B cell (primary cell): ENCODE data around the gene ATF1. TPM values are rescaled to one million over a fixed set of nuclear protein-coding genes. Genes with fewer than 3 reads are reported as not detected.

Source experiments
- ATAC-seq: fragments of 200-7000 bp; cut with Tn5 transposase; one replicate; pipeline ENCODE4 v1.10.0; 2021; ENCODE audit warnings: low read depth, mild to moderate bottlenecking, moderate number of reproducible peaks, moderate library complexity
- CTCF ChIA-PET: fragments of 350-600 bp; sonication (Branson Sonifier 250); formaldehyde crosslinking; loops from one replicate; lab custom pipeline; 2021; ENCODE audit warnings: antibody characterized with exemption, inconsistent platforms; lab: Charles Lee
- POLR2A ChIA-PET: fragments of 350-600 bp; sonication (Branson Sonifier 250); formaldehyde crosslinking; loops from one replicate; lab custom pipeline; 2021; ENCODE audit warnings: antibody characterized with exemption; lab: Charles Lee
- DNase-seq: peaks from one replicate; pipeline ENCODE4 v3.0.0; 2013
- H2AFZ ChIP-seq: 2 replicates; pipeline ENCODE4 v1.6.1; 2012; ENCODE audit warnings: mild to moderate bottlenecking, low read depth, low read length; ENCODE audit not compliant: insufficient read depth, poor library complexity, severe bottlenecking
- H3K27ac ChIP-seq, 2 donors: 1 replicate in 1 of 2; 2 replicates in 1 of 2; pipeline ENCODE4 v1.5.1; 2012 to 2013; ENCODE audit warnings: low read length in 2 of 2, mild to moderate bottlenecking in 2 of 2, moderate library complexity in 1 of 2
- H3K27me3 ChIP-seq, 4 experiments: fragments of 200-600 bp in 1 of 4; sonication (generic) in 1 of 4; replicated peaks in 1 of 4; 1 replicate in 2 of 4; 2 replicates in 2 of 4; pipeline versions ENCODE4 v1.6.1 to v1.7.0; 2013 to 2016; ENCODE audit warnings: low read length in 3 of 4, mild to moderate bottlenecking in 2 of 4, mixed read lengths in 1 of 4, moderate library complexity in 1 of 4; ENCODE audit not compliant: insufficient read depth in 4 of 4, control insufficient read depth in 3 of 4; ENCODE audit errors: control extremely low read depth in 1 of 4
- H3K36me3 ChIP-seq, 2 experiments: replicated peaks in 1 of 2; 1 replicate in 1 of 2; 2 replicates in 1 of 2; pipeline versions ENCODE4 v1.6.1 to v1.7.1; 2013; ENCODE audit warnings: low read length in 1 of 2; ENCODE audit not compliant: insufficient read depth in 2 of 2, control insufficient read depth in 1 of 2; ENCODE audit errors: control extremely low read depth in 1 of 2, extremely low read depth in 1 of 2
- H3K4me1 ChIP-seq, 2 donors: fragments of 200-600 bp in 1 of 2; sonication (generic) in 1 of 2; 1 replicate in 1 of 2; 2 replicates in 1 of 2; pipeline versions ENCODE4 v1.5.1 to v1.6.1; 2013 to 2017; ENCODE audit warnings: low read length in 2 of 2; ENCODE audit not compliant: control insufficient read depth in 2 of 2, insufficient read depth in 2 of 2
- H3K4me2 ChIP-seq: replicated peaks from 2 replicates; pipeline ENCODE3; 2012; ENCODE audit warnings: mild to moderate bottlenecking, low read depth, low read length; ENCODE audit not compliant: poor library complexity, severe bottlenecking
- H3K4me3 ChIP-seq, 5 experiments: fragments of 200-600 bp in 1 of 5; sonication (generic) in 1 of 5; 1 replicate in 3 of 5; 2 replicates in 2 of 5; pipeline versions ENCODE4 v1.5.1 to v1.7.0; 2011 to 2016; ENCODE audit warnings: low read length in 4 of 5, mild to moderate bottlenecking in 4 of 5, low read depth in 2 of 5, control low read depth in 1 of 5, moderate library complexity in 1 of 5; ENCODE audit not compliant: insufficient read depth in 1 of 5; ENCODE audit errors: control extremely low read depth in 1 of 5, extremely low read depth in 1 of 5
- H3K79me2 ChIP-seq: fragments of 200-600 bp; sonication (generic); one replicate; pipeline ENCODE4 v1.6.0; 2016; ENCODE audit warnings: low read length; ENCODE audit not compliant: control insufficient read depth, insufficient read depth
- H3K9ac ChIP-seq: fragments of 200-600 bp; sonication (generic); 2 replicates; pipeline ENCODE4 v1.6.1; 2017; ENCODE audit warnings: mild to moderate bottlenecking, low read length, moderate library complexity
- H3K9me3 ChIP-seq, 3 donors: one replicate each; pipeline versions ENCODE4 v1.6.1 to v1.7.1; 2013; ENCODE audit warnings: low read length in 2 of 3; ENCODE audit not compliant: control insufficient read depth in 2 of 3, insufficient read depth in 1 of 3; ENCODE audit errors: control extremely low read depth in 1 of 3
- H4K20me1 ChIP-seq: 2 replicates; pipeline ENCODE4 v1.6.0; 2012; ENCODE audit warnings: mild to moderate bottlenecking, low read length; ENCODE audit not compliant: insufficient read depth, control insufficient read depth, poor library complexity, severe bottlenecking
- H3K27ac Mint-ChIP-seq: one replicate; pipeline ENCODE4 v1.8.0; 2021; ENCODE audit warnings: mixed read lengths
- H3K27me3 Mint-ChIP-seq: one replicate; pipeline ENCODE4 v1.8.0; 2021; ENCODE audit warnings: mixed read lengths
- H3K4me1 Mint-ChIP-seq: one replicate; pipeline ENCODE4 v1.8.0; 2021; ENCODE audit warnings: mixed read lengths
- H3K4me3 Mint-ChIP-seq: one replicate; pipeline ENCODE4 v1.8.0; 2021; ENCODE audit warnings: mixed read lengths
- H3K9me3 Mint-ChIP-seq: one replicate; pipeline ENCODE4 v1.8.0; 2022; ENCODE audit warnings: mixed read lengths; ENCODE audit not compliant: insufficient read depth
- CTCF ChIP-seq: fragments of 200-600 bp; IDR thresholded peaks from one replicate; pipeline ENCODE4 v1.8.0; 2022; ENCODE audit warnings: antibody characterized with exemption, mild to moderate bottlenecking
- EZH2 ChIP-seq: IDR thresholded peaks from 2 replicates; pipeline ENCODE4 v1.6.1; 2012; ENCODE audit warnings: borderline replicate concordance, low read depth, mild to moderate bottlenecking, moderate library complexity, low read length; ENCODE audit not compliant: insufficient read depth, poor library complexity, severe bottlenecking
- WGBS: methylation state at CpG from one replicate; pipeline ENCODE4 v1.1.5; 2013; ENCODE audit warnings: missing lambda C conversion rate; ENCODE audit not compliant: insufficient coverage; 5-methylcytosine and 5-hydroxymethylcytosine counted together
- intact Hi-C: fragments of 100-400 bp; cut with micrococcal nuclease; formaldehyde crosslinking; loops from one replicate; pipeline ENCODE4 v1.10.0; 2022
- polyA plus RNA-seq: library from polyadenylated mRNA; depleted of rRNA; stranded (reverse); fragments of >200 nt; gene quantifications from 2 replicates; pipeline ENCODE4 v1.2.3, GENCODE V29; 2012
- total RNA-seq, 2 donors: library from RNA; stranded (reverse); fragments of 120-200 nt in 1 of 2; gene quantifications; 1 replicate in 1 of 2; 2 replicates in 1 of 2; pipeline versions ENCODE4 v1.2.3 to v1.2.4, GENCODE V29; 2013 to 2022

The ATF1 gene
- total and polyA plus RNA-seq, 2 donors (not counting 1 experiment from before 2014, with no cell fraction given), result 17.2 to 39.5 TPM

- ChIA-PET CTCF (interaction anchor here (0.6 to 2.2 kb wide), 3 partner anchors 14 to 244 kb away, joined by 3 to 5 read pairs (median 3); no protein-coding TSS in a partner anchor), POLR2A (interaction anchor here (0.7 kb wide), 1 partner anchor 351 kb away, joined by 3 read pairs; no protein-coding TSS in a partner anchor)
- WGBS, result 100% methylated on average over 2 of the region's 8 CpGs
- H3K9ac ChIP-seq, result no peak overlapping the region
- peaks cover 5 to 16% of the 10 kb centered on the region in 2 experiments for H3K36me3 ChIP-seq
- H3K4me3 Mint-ChIP-seq, result no peak overlapping the region
- no peaks in the 10 kb centered on the region for H3K4me1 ChIP-seq
- H3K27ac Mint-ChIP-seq, result no peak overlapping the region
- peaks cover 76% of the 10 kb centered on the region for H3K79me2 ChIP-seq
- TF ChIP-seq CTCF, result no peak
- no peak for TF ChIP-seq EZH2
- H3K4me1 Mint-ChIP-seq, result peaks cover 9% of the 10 kb centered on the region
- peaks cover 34% of the 10 kb centered on the region for H4K20me1 ChIP-seq
- no peaks in the 10 kb centered on the region for H3K27me3 ChIP-seq
- DNase-seq (no peak), ATAC-seq (no peak)
- intact Hi-C loops, result no loop called here
- no peaks in the 10 kb centered on the region for H3K9me3 ChIP-seq
- H3K4me3 ChIP-seq, result no peak overlapping the region
- no peaks in the 10 kb centered on the region for H3K9me3 Mint-ChIP-seq
- no peak overlapping the region for H3K4me2 ChIP-seq
- no peak overlapping the region for H2AFZ ChIP-seq
- no peaks in the 10 kb centered on the region for H3K27me3 Mint-ChIP-seq
- no peak overlapping the region for H3K27ac ChIP-seq
These were observed 15.0 kb downstream of the ATF1 start for GRCh38 chr12:50778663-50779590.

- TF ChIP-seq EZH2 (no peak), CTCF (no peak)
- Mint-ChIP-seq H3K9me3 (no peaks in the 10 kb centered on the region), H3K4me3 (no peak overlapping the region), H3K27me3 (no peaks in the 10 kb centered on the region), H3K4me1 (peaks cover 11% of the 10 kb centered on the region), H3K27ac (no peak overlapping the region)
- H3K79me2 ChIP-seq, result peaks cover 73% of the 10 kb centered on the region
- H3K4me1 ChIP-seq, result no peaks in the 10 kb centered on the region
- no peak overlapping the region for H2AFZ ChIP-seq
- peaks cover 34% of the 10 kb centered on the region for H4K20me1 ChIP-seq
- no peak for DNase-seq
- no peaks in the 10 kb centered on the region for H3K27me3 ChIP-seq
- H3K4me2 ChIP-seq, result no peak overlapping the region
- H3K9me3 ChIP-seq, result no peaks in the 10 kb centered on the region
- POLR2A ChIA-PET, result no interaction called here
- H3K4me3 ChIP-seq, result no peak overlapping the region
- no peak for ATAC-seq
- no peak overlapping the region for H3K27ac ChIP-seq
- no CpG with 5 or more reads among the region's 4 CpGs for WGBS
- H3K36me3 ChIP-seq, result peaks cover 7 to 17% of the 10 kb centered on the region in 2 experiments
- CTCF ChIA-PET, result interaction anchor here (2.2 kb wide), 1 partner anchor 15 kb away, joined by 5 read pairs; no protein-coding TSS in a partner anchor
- H3K9ac ChIP-seq, result no peak overlapping the region
- intact Hi-C loops, result no loop called here
These were observed 16.1 kb downstream of the ATF1 start for GRCh38 chr12:50780013-50780412.
